Measurements from ENCODE around the gene ZBTB46. TPM values are rescaled to one million over a fixed set of nuclear protein-coding genes. Genes with fewer than 3 reads are reported as not detected.
"Not testable (repeated sequence)": the region's sequence is repeated elsewhere in the genome, so short reads cannot be mapped to it uniquely, and the experiment has no call there.

Gene ZBTB46
- total RNA-seq, 1 donor from 2014 or later: 0.53 TPM

DNA sequence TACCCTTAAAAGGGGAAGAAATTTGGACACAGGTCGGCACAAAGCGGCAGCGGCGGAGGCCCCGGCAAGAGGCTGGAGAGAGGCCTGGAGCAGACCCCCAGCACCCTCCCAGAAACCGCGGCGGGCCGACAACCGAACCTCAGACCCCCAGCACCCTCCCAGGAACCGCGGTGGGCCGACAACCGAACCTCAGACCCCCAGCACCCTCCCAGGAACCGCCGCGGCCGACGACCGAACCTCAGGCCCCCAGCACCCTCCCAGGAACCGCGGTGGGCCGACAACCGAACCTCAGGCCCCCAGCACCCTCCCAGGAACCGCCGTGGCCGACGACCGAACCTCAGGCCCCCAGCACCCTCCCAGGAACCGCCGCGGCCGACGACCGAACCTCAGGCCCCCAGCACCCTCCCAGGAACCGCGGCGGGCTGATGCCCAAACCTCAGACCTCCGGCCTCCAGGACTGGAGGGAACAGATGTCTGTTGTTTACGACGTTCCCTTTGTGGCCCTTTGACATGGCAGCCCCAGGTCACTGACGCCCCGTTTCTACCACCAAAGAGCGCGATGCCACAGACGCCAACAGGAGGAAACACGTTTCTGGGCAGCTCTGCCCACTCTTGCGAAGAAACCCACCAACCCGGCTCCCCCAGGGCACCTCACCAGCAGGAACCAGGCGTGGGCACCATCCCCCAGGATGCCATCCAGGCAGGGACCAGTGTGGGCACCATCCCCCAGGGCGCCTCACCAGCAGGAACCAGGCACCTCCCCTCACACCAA lies 28.4 kb downstream of the ZBTB46 start:
- no peak for FAIRE-seq

DNA sequence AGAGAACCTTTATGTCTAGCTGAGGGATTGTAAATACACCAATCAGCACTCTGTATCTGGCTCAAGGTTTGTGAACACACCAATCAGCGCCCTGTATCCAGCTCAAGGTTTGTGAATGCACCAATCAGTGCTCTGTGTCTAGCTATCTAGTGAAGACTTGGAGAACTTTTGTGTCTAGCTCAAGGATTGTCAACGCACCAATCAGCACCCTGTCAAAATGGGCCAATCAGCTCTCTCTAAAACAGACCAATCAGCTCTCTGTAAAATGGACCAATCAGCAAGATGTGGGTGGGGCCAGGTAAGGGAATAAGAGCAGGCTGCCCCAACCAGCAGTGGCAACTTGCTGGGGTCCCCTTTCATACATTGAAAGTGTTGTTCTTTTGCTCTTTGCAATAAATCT lies 29.9 kb downstream of the ZBTB46 start:
- H3K27me3 ChIP-seq (ENCODE audit: control insufficient read depth, insufficient read depth, low read length); H3K4me3 ChIP-seq (ENCODE audit: low read depth, low read length); H3K36me3 ChIP-seq (ENCODE audit: control insufficient read depth, insufficient read depth, low read length); FAIRE-seq; DNase-seq (ENCODE audit: low read depth): not testable (repeated sequence)

More for the DNA sequence above, 28.4 kb downstream of the ZBTB46 start:
- no peaks in the 10 kb centered on the region for H3K27me3 ChIP-seq (ENCODE audit: control insufficient read depth, insufficient read depth, low read length)
- TF ChIP-seq, protein P1, sequence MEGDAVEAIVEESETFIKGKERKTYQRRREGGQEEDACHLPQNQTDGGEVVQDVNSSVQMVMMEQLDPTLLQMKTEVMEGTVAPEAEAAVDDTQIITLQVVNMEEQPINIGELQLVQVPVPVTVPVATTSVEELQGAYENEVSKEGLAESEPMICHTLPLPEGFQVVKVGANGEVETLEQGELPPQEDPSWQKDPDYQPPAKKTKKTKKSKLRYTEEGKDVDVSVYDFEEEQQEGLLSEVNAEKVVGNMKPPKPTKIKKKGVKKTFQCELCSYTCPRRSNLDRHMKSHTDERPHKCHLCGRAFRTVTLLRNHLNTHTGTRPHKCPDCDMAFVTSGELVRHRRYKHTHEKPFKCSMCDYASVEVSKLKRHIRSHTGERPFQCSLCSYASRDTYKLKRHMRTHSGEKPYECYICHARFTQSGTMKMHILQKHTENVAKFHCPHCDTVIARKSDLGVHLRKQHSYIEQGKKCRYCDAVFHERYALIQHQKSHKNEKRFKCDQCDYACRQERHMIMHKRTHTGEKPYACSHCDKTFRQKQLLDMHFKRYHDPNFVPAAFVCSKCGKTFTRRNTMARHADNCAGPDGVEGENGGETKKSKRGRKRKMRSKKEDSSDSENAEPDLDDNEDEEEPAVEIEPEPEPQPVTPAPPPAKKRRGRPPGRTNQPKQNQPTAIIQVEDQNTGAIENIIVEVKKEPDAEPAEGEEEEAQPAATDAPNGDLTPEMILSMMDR (IDR thresholded peaks at IDR 0.05; ENCODE audit: insufficient read depth, low read length, severe bottlenecking): no peak
- no peaks in the 10 kb centered on the region for H3K36me3 ChIP-seq (ENCODE audit: control insufficient read depth, insufficient read depth, low read length)
- no peak overlapping the region for H3K4me3 ChIP-seq (ENCODE audit: low read depth, low read length)
- no peak for DNase-seq (ENCODE audit: low read depth)

DNA sequence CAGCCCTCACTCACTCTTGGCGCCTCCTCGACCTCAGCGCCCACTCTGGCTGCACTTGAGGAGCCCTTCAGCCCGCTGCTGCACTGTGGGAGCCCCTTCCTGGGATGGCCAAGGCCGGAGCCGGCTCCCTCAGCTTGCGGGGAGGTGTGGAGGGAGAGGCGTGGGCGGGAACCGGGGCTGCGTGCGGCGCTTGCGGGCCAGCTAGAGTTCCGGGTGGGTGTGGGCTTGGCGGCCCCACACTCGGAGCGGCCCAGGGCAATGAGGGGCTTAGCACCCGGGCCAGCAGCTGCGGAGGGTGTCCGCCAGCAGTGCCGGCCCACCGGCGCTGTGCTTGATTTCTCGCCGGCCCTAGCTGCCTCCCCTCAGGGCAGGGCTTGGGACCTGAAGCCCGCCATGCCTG lies 30.7 kb downstream of the ZBTB46 start:
- H3K36me3 ChIP-seq (ENCODE audit: control insufficient read depth, insufficient read depth, low read length); DNase-seq (ENCODE audit: low read depth); H3K4me3 ChIP-seq (ENCODE audit: low read depth, low read length); H3K27me3 ChIP-seq (ENCODE audit: control insufficient read depth, insufficient read depth, low read length); FAIRE-seq: not testable (repeated sequence)

DNA sequence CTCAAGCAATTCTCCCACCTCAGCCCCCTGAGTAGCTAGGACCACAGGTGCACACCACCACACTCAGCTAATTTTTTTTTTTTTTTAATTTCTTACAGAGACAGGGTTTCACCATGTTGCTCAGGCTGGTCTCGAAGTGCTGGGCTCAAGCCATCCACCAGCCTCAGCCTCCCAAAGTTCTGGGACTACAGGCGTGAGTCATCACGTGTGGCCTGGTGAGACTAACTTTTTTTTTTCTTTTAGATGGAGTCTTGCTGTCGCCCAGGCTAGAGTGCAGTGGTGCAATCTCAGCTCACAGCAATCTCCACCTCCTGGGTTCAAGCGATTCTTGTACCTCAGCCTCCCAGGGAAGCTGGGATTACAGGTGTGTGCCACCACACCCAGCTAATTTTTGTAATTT lies 31.9 kb downstream of the ZBTB46 start:
- H3K27me3 ChIP-seq (ENCODE audit: control insufficient read depth, insufficient read depth, low read length); H3K36me3 ChIP-seq (ENCODE audit: control insufficient read depth, insufficient read depth, low read length); H3K4me3 ChIP-seq (ENCODE audit: low read depth, low read length); FAIRE-seq: not testable (repeated sequence)
- peak; percentile 10 for DNase-seq (ENCODE audit: low read depth)

DNA sequence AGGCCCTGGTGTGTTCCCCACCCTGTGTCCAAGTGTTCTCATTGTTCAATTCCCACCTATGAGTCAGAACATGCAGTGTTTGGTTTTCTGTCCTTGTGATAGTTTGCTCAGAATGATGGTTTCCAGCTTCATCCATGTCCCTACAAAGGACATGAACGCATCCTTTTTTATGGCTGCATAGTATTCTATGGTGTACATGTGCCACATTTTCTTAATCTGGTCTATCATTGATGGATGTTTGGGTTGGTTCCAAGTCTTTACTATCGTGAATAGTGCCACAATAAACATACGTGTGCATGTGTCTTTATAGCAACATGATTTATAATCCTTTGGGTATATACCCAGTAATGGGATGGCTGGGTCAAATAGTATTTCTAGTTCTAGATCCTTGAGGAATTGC lies 33.9 kb downstream of the ZBTB46 start:
- not testable (repeated sequence) for H3K36me3 ChIP-seq (ENCODE audit: control insufficient read depth, insufficient read depth, low read length); H3K27me3 ChIP-seq (ENCODE audit: control insufficient read depth, insufficient read depth, low read length); DNase-seq (ENCODE audit: low read depth); H3K4me3 ChIP-seq (ENCODE audit: low read depth, low read length); FAIRE-seq

DNA sequence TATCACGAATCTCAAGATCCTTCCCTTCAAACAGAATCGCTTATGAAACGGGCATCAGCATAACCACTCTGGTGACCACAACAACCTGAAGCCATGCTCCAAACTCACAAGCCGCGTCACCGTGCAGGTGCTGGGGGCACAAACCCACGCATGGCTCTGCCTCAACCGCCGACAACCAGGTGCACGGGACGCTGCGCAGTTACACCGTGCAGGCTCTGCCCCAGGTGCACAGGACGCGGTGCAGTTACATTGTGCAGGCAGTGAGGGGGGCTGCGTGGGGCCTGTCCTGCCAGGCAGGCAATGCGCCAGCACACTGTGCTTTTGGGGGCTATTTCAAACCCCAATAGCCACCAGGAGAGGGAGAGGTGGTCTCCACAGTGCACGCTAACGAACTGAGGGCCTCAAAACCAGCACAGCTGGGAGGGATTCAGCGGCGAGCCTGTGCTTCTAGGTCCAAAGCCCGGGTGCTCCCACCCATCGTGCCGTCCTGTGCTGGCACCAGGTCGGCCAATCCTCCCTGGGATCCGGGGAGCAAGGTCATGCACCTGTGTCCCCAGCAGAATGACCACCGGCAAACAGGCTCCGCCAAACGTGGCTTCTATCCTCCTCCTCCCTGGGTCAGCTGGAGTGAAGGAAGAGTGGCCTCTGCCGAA lies 35.8 kb downstream of the ZBTB46 start:
- no peak for FAIRE-seq
- TF ChIP-seq, protein P1 (IDR thresholded peaks at IDR 0.05; ENCODE audit: insufficient read depth, low read length, severe bottlenecking): no peak
- DNase-seq (ENCODE audit: low read depth): no peak

DNA sequence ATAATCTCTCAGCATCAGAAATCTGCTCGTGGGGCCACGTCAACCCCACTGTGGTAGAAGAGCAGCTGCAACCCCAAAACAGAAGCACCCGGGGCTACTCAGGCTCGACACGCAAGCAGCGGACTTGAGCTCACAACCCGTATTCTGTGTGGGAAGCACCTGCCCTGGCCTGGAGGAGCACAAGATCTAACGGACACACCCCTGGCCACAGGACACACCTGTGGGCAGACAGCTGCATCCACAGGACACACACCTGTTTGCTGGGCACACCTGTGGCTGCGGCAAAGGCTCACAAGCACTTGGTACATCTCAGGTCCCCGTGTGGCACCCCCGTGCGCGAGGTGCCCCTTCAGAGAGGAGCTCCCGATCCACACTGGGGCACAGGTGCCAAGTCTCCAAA lies 36.5 kb downstream of the ZBTB46 start:
- TF ChIP-seq, protein P1 (IDR thresholded peaks at IDR 0.05; ENCODE audit: insufficient read depth, low read length, severe bottlenecking): no peak
- H3K27me3 ChIP-seq (ENCODE audit: control insufficient read depth, insufficient read depth, low read length): peaks cover 1% of the 10 kb centered on the region
- no peak for FAIRE-seq

More for the DNA sequence above, 35.8 kb downstream of the ZBTB46 start:
- Histone ChIP-seq H3K27me3 (ENCODE audit: control insufficient read depth, insufficient read depth, low read length) (peaks cover 1% of the 10 kb centered on the region), H3K4me3 (ENCODE audit: low read depth, low read length) (no peak overlapping the region), H3K36me3 (ENCODE audit: control insufficient read depth, insufficient read depth, low read length) (no peaks in the 10 kb centered on the region)

More for the DNA sequence above, 36.5 kb downstream of the ZBTB46 start:
- no peak overlapping the region for H3K4me3 ChIP-seq (ENCODE audit: low read depth, low read length)
- H3K36me3 ChIP-seq (ENCODE audit: control insufficient read depth, insufficient read depth, low read length): no peaks in the 10 kb centered on the region
- no peak for DNase-seq (ENCODE audit: low read depth)
